Activated CD8-positive, alpha-beta T cell treated with anti-CD3 and anti-CD28 coated beads for 36 hours (primary cell): ENCODE measurements around the gene SLC9A9. TPM values are rescaled to one million over a fixed set of nuclear protein-coding genes. Genes with fewer than 3 reads are reported as not detected.

Experiments used
- ATAC-seq: fragments of 200-7000 bp; cut with Tn5 transposase; one replicate; pipeline ENCODE4 v1.10.0; 2021; ENCODE audit warnings: mild to moderate bottlenecking, moderate library complexity
- CTCF ChIA-PET: fragments of 350-600 bp; sonication (Branson Sonifier 250); formaldehyde crosslinking; loops from one replicate; lab custom pipeline; 2021; ENCODE audit warnings: antibody characterized with exemption; lab: Charles Lee
- POLR2A ChIA-PET: fragments of 350-600 bp; sonication (Branson Sonifier 250); formaldehyde crosslinking; loops from one replicate; lab custom pipeline; 2021; ENCODE audit warnings: antibody characterized with exemption; lab: Charles Lee
- DNase-seq: peaks from one replicate; pipeline ENCODE4 v3.0.0-alpha.2; 2020
- H3K27ac Mint-ChIP-seq: one replicate; pipeline ENCODE4 v1.8.0; 2021; ENCODE audit warnings: mild to moderate bottlenecking, mixed read lengths
- H3K27me3 Mint-ChIP-seq: one replicate; pipeline ENCODE4 v1.8.0; 2021; ENCODE audit warnings: mixed read lengths
- H3K36me3 Mint-ChIP-seq: one replicate; pipeline ENCODE4 v1.8.0; 2021; ENCODE audit warnings: low read depth, mixed read lengths
- H3K4me1 Mint-ChIP-seq: one replicate; pipeline ENCODE4 v1.8.0; 2021; ENCODE audit warnings: low read depth, mixed read lengths
- H3K4me3 Mint-ChIP-seq: one replicate; pipeline ENCODE4 v1.8.0; 2021; ENCODE audit warnings: mild to moderate bottlenecking, moderate library complexity, mixed read lengths
- H3K9me3 Mint-ChIP-seq: one replicate; pipeline ENCODE4 v1.8.0; 2021; ENCODE audit warnings: mixed read lengths
- intact Hi-C: fragments of 100-400 bp; cut with micrococcal nuclease; formaldehyde crosslinking; loops from one replicate; pipeline ENCODE4 v1.10.0; 2022
- total RNA-seq, 2 experiments: library from RNA; stranded (reverse); gene quantifications; one replicate each; pipeline ENCODE4 v1.2.3, GENCODE V29; 2021
- TF ChIP-seq, protein P1 (sequence below): fragments of 200-600 bp; IDR thresholded peaks from one replicate; pipeline ENCODE4 v1.8.0; 2022; ENCODE audit warnings: antibody characterized with exemption, mild to moderate bottlenecking

The SLC9A9 gene
- total RNA-seq, 2 experiments from 2014 or later, result 1.9 to 2.2 TPM

DNA sequence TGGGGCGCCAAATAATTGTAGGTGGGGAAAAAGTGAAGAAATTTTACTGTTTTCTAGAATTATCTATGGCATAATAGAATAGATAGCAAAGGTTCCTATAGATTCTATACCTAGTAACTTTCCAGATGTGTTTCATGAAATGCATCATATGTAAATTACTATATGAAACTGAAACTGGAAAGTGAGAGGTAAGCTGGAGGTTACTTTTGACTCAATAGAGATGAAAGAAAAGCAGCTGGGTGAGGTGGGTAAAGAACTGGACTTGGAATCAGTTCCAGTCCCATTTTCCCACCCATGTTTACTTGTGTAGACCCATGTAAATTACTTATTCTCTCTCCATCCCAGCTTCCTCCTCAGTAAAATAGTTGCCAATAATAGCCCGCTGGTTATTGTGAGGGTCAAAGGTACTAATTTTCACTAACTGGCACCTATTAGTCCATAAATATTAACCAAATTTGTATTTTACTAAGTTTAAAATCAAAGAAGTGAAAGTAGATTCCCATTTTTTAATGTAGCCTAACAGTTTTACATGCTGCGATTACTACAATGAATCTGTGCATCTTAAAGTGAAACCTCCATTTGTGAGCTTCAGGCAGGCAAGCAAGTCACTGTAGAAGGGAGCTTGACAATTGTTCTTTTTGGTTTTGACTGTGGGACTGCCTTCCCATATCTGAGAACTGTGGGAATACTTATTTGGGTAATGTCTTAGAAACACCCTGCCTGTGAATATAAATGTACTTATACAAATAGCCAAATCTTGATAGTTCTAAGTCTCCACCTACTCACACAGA lies 312.1 kb downstream of the SLC9A9 start:
- TF ChIP-seq, protein P1, sequence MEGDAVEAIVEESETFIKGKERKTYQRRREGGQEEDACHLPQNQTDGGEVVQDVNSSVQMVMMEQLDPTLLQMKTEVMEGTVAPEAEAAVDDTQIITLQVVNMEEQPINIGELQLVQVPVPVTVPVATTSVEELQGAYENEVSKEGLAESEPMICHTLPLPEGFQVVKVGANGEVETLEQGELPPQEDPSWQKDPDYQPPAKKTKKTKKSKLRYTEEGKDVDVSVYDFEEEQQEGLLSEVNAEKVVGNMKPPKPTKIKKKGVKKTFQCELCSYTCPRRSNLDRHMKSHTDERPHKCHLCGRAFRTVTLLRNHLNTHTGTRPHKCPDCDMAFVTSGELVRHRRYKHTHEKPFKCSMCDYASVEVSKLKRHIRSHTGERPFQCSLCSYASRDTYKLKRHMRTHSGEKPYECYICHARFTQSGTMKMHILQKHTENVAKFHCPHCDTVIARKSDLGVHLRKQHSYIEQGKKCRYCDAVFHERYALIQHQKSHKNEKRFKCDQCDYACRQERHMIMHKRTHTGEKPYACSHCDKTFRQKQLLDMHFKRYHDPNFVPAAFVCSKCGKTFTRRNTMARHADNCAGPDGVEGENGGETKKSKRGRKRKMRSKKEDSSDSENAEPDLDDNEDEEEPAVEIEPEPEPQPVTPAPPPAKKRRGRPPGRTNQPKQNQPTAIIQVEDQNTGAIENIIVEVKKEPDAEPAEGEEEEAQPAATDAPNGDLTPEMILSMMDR, result no peak
- no peaks in the 10 kb centered on the region for H3K36me3 Mint-ChIP-seq
- H3K27ac Mint-ChIP-seq, result no peak overlapping the region
- H3K27me3 Mint-ChIP-seq, result no peaks in the 10 kb centered on the region
- POLR2A ChIA-PET, result interaction anchor here (1.4 kb wide), 1 partner anchor 9 kb away, joined by 3 read pairs; no protein-coding TSS in a partner anchor
- intact Hi-C loops, result loop anchor here (5.0 kb wide), 1 partner anchor 316 kb away; no protein-coding TSS in a partner anchor
- peak; percentile 88 for ATAC-seq
- peaks cover 19% of the 10 kb centered on the region for H3K4me1 Mint-ChIP-seq
- no peak for DNase-seq
- H3K4me3 Mint-ChIP-seq, result no peak overlapping the region
- CTCF ChIA-PET, result interaction anchor here (1.1 to 1.4 kb wide), 2 partner anchors 10 to 16 kb away, joined by 3 to 4 read pairs; no protein-coding TSS in a partner anchor
- no peaks in the 10 kb centered on the region for H3K9me3 Mint-ChIP-seq

DNA sequence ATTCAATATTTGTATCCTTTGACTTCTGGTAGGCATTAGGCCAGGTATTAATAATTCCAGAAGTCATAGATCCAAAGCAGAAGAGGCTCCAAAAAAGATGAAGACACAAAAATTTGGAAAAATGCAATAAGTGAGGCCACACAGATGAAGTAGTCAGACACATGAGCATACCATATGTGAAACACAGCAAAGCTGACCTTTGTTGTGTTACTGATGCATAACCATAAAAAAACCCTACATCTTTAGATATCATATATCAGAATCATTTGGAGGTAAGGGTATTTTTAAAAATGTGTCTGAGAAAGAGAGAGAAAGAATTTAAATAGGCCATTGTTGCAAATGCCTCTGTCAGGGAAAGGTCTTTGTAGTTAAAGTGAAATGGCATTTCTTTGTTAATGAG lies 314.9 kb downstream of the SLC9A9 start:
- Mint-ChIP-seq H3K27me3 (no peaks in the 10 kb centered on the region), H3K27ac (no peak overlapping the region), H3K4me3 (no peak overlapping the region), H3K9me3 (no peaks in the 10 kb centered on the region), H3K4me1 (peaks cover 31% of the 10 kb centered on the region), H3K36me3 (no peaks in the 10 kb centered on the region)
- TF ChIP-seq, protein P1, result no peak
- ATAC-seq, result no peak
- CTCF ChIA-PET, result interaction anchor here (1.8 kb wide), 1 partner anchor 28 kb away, joined by 3 read pairs; no protein-coding TSS in a partner anchor
- intact Hi-C loops, result no loop called here
- DNase-seq, result no peak
- POLR2A ChIA-PET, result no interaction called here

- H3K27me3 Mint-ChIP-seq, result no peaks in the 10 kb centered on the region
- TF ChIP-seq, protein P1, result no peak
- no peak overlapping the region for H3K27ac Mint-ChIP-seq
- CTCF ChIA-PET, result no interaction called here
- DNase-seq, result no peak
- H3K36me3 Mint-ChIP-seq, result no peaks in the 10 kb centered on the region
- POLR2A ChIA-PET, result no interaction called here
- peaks cover 2% of the 10 kb centered on the region for H3K9me3 Mint-ChIP-seq
- H3K4me3 Mint-ChIP-seq, result no peak overlapping the region
- ATAC-seq, result no peak
- intact Hi-C loops, result no loop called here
- H3K4me1 Mint-ChIP-seq, result peaks cover 30% of the 10 kb centered on the region
Measured at GRCh38 chr3:143532091-143532490, 316.2 kb downstream of the SLC9A9 start.

GRCh38 chr3:143531101-143531500 lies 317.2 kb downstream of the SLC9A9 start:
- no peak for DNase-seq
- H3K36me3 Mint-ChIP-seq, result no peaks in the 10 kb centered on the region
- H3K27ac Mint-ChIP-seq, result no peak overlapping the region
- ChIA-PET CTCF (interaction anchor here (0.7 kb wide), 1 partner anchor 62 kb away, joined by 3 read pairs; no protein-coding TSS in a partner anchor), POLR2A (no interaction called here)
- no peak for ATAC-seq
- no peak overlapping the region for H3K4me3 Mint-ChIP-seq
- intact Hi-C loops, result no loop called here
- peaks cover 24% of the 10 kb centered on the region for H3K4me1 Mint-ChIP-seq
- TF ChIP-seq, protein P1, result no peak
- peaks cover 2% of the 10 kb centered on the region for H3K9me3 Mint-ChIP-seq
- no peaks in the 10 kb centered on the region for H3K27me3 Mint-ChIP-seq

- H3K36me3 Mint-ChIP-seq, result no peaks in the 10 kb centered on the region
- H3K9me3 Mint-ChIP-seq, result peaks cover 2% of the 10 kb centered on the region
- H3K27me3 Mint-ChIP-seq, result no peaks in the 10 kb centered on the region
- no peak overlapping the region for H3K4me3 Mint-ChIP-seq
- H3K27ac Mint-ChIP-seq, result no peak overlapping the region
- intact Hi-C loops, result no loop called here
- ATAC-seq (no peak), DNase-seq (no peak)
- CTCF ChIA-PET, result interaction anchor here (0.8 kb wide), 1 partner anchor 145 kb away, joined by 3 read pairs; no protein-coding TSS in a partner anchor
- H3K4me1 Mint-ChIP-seq, result peaks cover 16% of the 10 kb centered on the region
- TF ChIP-seq, protein P1, result no peak
- POLR2A ChIA-PET, result interaction anchor here (1.0 kb wide), 1 partner anchor 47 kb away, joined by 3 read pairs; no protein-coding TSS in a partner anchor
Measured at GRCh38 chr3:143529798-143530197, 318.5 kb downstream of the SLC9A9 start.
